Fibroblast of mammary gland (primary cell): ENCODE data around the gene RHEB.

Experiments
- DNase-seq: peaks from one replicate; pipeline ENCODE4 v3.0.0-alpha.2; 2010; ENCODE audit warnings: low read depth
- H3K4me3 ChIP-seq: 2 replicates; pipeline ENCODE4 v1.5.1; 2011; ENCODE audit warnings: low read depth, mild to moderate bottlenecking, low read length, moderate library complexity; ENCODE audit not compliant: control insufficient read depth
- CTCF ChIP-seq: conservative IDR thresholded peaks from 2 replicates; pipeline ENCODE4 v1.5.1; 2011; ENCODE audit warnings: low read depth, low read length, inconsistent platforms; ENCODE audit not compliant: control insufficient read depth, insufficient read depth

RHEB gene

GRCh38 chr7:151439855-151440798, 79.6 kb downstream of the RHEB start, which contains the start of gene CRYGN:
Gene CRYGN (minus strand): TSS chr7:151440141. CDS start chr7:151439917, 224 bp downstream.
- no peak for TF ChIP-seq CTCF
- H3K4me3 ChIP-seq, result no peak within 1 kb of the TSS
- DNase-seq, result no peak

DNA sequence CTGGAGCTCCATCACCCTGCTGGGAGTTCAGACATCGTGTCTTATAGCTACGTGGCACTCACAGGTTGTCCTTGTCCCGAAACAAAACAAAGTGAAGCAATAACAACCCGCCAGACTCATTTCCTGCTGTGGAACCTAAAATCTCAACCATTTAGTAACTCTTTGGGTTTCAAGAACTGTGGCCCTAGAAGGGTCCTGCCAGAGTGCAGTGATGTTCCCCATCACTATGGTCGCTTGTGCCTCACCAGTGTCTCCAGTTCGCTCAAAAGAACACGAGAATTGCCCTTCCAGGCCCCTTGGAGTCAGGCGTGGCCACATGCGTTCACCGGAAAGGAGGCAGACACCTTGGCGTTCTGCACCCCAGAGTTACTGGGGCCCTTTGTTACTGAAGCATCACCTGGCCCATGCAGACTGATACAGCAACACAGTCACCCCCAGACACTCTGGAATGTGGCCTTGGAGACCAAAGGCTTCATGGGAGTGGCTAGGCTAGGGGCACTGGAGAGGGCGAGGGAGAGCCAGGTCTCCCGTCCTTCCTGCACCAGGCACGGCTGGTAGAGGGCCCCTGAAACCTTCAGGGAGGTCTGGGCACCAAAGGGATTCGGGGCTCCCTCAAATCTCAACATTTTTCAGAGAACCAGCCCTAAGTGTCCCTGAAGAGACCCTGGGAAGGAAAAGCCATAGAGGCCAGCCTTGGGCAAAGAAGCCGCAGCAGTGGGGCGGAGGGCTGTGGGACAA, 80.7 kb downstream of the RHEB start:
- DNase-seq, result no peak
- no peak for TF ChIP-seq CTCF
- no peak overlapping the region for H3K4me3 ChIP-seq

DNA sequence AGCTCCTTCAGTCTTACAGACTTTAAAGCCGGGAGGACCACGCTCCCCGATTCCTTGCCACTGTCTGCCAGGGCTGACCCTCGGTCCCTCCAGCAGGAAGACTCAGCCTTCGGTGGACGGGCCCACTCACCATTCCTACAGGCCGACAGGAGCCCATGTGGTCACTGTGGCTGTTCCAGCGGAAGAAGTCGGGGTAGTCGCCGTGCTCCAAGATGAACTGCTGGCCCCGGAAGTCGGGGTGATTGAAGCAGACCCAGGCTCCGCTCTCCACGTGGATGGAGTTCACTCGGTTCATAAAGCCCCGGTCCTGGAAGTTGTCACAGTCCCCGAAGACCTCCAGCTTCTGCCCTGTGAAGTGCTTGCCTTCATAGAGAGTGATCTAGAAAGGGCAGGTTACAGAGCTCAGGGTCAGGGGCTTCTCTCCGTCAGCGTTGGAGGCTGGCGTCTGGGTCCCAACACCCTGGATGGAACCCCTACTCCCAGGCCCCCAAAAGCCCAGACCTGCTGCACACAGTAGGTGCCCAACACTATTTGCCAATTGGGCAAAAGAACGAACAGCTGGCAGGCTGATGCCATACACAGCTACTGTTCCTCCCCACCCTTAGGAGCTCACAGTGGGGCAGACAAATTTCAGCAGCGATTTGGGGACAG, 81.7 kb downstream of the RHEB start:
- no peak overlapping the region for H3K4me3 ChIP-seq

DNA sequence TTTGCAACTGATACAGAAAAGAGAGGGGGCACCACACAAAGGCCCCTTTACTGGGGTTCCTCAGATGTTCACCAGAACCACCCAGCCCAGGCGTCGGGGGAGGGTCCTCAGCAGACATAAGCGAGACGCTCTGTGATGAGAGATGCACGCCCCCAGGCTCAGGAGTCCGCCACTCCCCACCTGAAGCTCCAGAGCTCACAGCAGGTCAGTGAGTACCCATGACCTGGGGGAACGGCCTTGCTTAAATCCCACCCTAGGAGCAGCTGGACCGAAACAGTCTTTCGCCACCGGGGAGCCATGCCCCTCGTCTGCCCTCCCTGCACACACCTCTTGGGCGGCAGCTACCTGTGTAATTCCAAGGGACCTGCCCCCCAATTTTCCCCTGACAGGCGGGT, 82.5 kb downstream of the RHEB start:
- no peak for TF ChIP-seq CTCF
- H3K4me3 ChIP-seq, result no peak overlapping the region
- DNase-seq, result no peak

More for the DNA sequence above, 81.7 kb downstream of the RHEB start:
- DNase-seq, result no peak
- TF ChIP-seq CTCF, result no peak

- H3K4me3 ChIP-seq, result no peak overlapping the region
- TF ChIP-seq CTCF, result no peak
- no peak for DNase-seq
Measured at GRCh38 chr7:151436446-151437158, 83.1 kb downstream of the RHEB start.

GRCh38 chr7:151435971-151436370, 83.7 kb downstream of the RHEB start:
- DNase-seq, result no peak
- TF ChIP-seq CTCF, result no peak
- no peak overlapping the region for H3K4me3 ChIP-seq
